Measurements from ENCODE around the gene B3GLCT. TPM values are rescaled to one million over a fixed set of nuclear protein-coding genes. Genes with fewer than 3 reads are reported as not detected.
A peak's percentile ranks its signal among the peaks of the same experiment; 100 is the strongest.
"Not testable (repeated sequence)": the region's sequence is repeated elsewhere in the genome, so short reads cannot be mapped to it uniquely, and the experiment has no call there.

Gene B3GLCT
- total and polyA plus RNA-seq, 3 experiments from 2014 or later = 5.2 to 10.4 (median 5.6) TPM

DNA sequence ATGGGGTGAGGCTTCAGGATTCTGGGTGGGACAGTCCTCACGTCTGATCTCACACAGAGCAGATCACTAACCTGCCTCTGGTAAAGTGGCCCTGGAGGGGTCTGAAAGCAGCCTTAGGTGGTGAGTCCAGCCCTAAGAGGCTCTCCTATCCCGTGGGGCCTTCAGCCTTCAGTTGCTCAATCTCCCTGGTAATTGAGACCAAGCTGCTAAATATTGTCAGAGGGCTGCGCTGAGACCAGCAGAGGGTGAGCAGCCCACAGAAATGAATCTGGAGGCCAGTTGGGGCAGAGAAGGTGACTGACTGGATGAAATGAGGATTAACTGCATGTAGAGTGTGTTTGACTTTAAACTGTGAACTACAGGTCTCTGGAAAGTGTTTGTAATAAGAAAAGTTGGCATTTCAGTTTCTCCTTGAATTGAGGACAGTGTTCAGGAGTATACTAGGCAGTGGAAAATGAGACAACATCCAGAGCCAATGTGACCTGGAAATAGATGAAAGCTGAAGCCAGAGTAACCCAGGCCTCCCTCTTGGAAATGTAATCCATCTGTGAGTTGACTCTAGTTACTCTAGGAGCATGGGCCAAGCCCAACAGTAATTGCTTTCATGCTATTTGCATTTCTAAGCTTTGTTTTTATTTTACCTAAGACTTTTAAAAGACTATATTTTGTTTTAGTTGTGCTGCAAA is 23.8 kb upstream of the B3GLCT start:
- peaks cover 0 to 5% (median 4%) of the 10 kb centered on the region in 3 donors for H3K4me1 Mint-ChIP-seq
- peak overlapping the region in 1 of 8 donors; percentile 17 for H3K27ac Mint-ChIP-seq
- Histone ChIP-seq H3K36me3 (ENCODE audit: insufficient read depth, low read length) (no peaks in the 10 kb centered on the region), H3K27me3 (ENCODE audit: insufficient read depth, low read length, poor library complexity, severe bottlenecking) (peaks cover 4% of the 10 kb centered on the region), H3K27ac (ENCODE audit: low read depth, low read length) (no peak overlapping the region), H3K4me1 (ENCODE audit: insufficient read depth, low read length) (no peaks in the 10 kb centered on the region), H3K9me3 (ENCODE audit: low read length) (no peaks in the 10 kb centered on the region), H3K4me3 (ENCODE audit: low read length) (no peak overlapping the region)
- POLR2A ChIA-PET = no interaction called here
- H3K27me3 Mint-ChIP-seq = peaks cover 3 to 28% of the 10 kb centered on the region in 2 donors
- H3K36me3 Mint-ChIP-seq = peaks cover 0 to 6% (median 4%) of the 10 kb centered on the region in 3 donors
- peaks cover 0 to 3% (median 0%) of the 10 kb centered on the region in 5 donors for H3K9me3 Mint-ChIP-seq
- CTCF ChIA-PET = interaction anchor here (1.6 kb wide), 1 partner anchor 14 kb away, joined by 4 read pairs; no protein-coding TSS in a partner anchor
- H3K4me3 Mint-ChIP-seq = no peak overlapping the region
- DNase-seq = no peak

DNA sequence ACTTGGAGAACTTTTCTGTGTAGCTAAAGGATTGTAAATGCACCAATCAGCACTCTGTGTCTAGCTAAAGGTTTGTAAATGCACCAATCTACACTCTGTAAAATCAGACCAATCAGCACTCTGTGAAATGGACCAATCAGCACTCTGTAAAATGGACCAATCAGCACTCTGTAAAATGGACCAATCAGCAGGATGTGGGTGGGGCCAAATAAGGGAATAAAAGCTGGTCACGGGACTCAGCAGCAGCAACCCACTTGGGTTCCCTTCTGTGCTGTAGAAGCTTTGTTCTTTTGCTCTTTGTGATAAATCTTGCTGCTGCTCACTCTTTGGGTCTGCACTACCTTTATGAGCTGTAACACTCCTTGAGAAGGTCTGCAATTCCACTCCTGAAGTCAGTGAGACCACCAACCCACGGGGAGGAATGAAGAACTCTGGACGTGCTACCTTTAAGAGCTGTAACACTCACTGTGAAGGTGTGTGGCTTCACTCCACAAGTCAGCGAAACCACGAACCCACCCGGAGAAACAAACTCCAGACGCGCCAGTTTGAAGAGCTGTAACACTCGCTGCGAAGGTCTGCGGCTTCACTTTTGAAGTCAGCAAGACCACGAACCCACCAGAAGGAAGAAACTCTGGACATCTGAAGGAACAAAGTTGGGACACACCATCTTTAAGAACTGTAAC is 21.8 kb upstream of the B3GLCT start:
- POLR2A ChIA-PET; H3K4me3 ChIP-seq (ENCODE audit: low read length); H3K36me3 Mint-ChIP-seq; H3K9me3 ChIP-seq (ENCODE audit: low read length); H3K36me3 ChIP-seq (ENCODE audit: insufficient read depth, low read length); H3K27me3 ChIP-seq (ENCODE audit: insufficient read depth, low read length, poor library complexity, severe bottlenecking); H3K9me3 Mint-ChIP-seq; H3K27ac ChIP-seq (ENCODE audit: low read depth, low read length); H3K4me1 Mint-ChIP-seq; H3K4me1 ChIP-seq (ENCODE audit: insufficient read depth, low read length): not testable (repeated sequence)
- Mint-ChIP-seq H3K4me3 (peak overlapping the region in 4 of 7 donors; percentile 46 to 72 (median 64)), H3K27me3 (peaks cover 7 to 18% of the 10 kb centered on the region in 2 donors), H3K27ac (peak overlapping the region in 4 of 8 donors; percentile 29 to 79 (median 40))
- DNase-seq = peak in 2 of 5 donors; percentile 15 to 42
- CTCF ChIA-PET = interaction anchor here (0.9 kb wide), 1 partner anchor 27 kb away, joined by 3 read pairs; no protein-coding TSS in a partner anchor

GRCh38 chr13:31179241-31179640 is 20.5 kb upstream of the B3GLCT start:
- Histone ChIP-seq H3K9me3 (ENCODE audit: low read length) (no peaks in the 10 kb centered on the region), H3K4me1 (ENCODE audit: insufficient read depth, low read length) (no peaks in the 10 kb centered on the region), H3K36me3 (ENCODE audit: insufficient read depth, low read length) (no peaks in the 10 kb centered on the region), H3K4me3 (ENCODE audit: low read length) (no peak overlapping the region), H3K27me3 (ENCODE audit: insufficient read depth, low read length, poor library complexity, severe bottlenecking) (no peaks in the 10 kb centered on the region), H3K27ac (ENCODE audit: low read depth, low read length) (no peak overlapping the region)
- Mint-ChIP-seq H3K4me3 (no peak overlapping the region), H3K36me3 (peaks cover 0 to 4% (median 0%) of the 10 kb centered on the region in 3 donors), H3K4me1 (peaks cover 0 to 5% (median 4%) of the 10 kb centered on the region in 3 donors), H3K9me3 (peaks cover 0 to 3% (median 0%) of the 10 kb centered on the region in 5 donors), H3K27ac (peak overlapping the region in 2 of 8 donors; percentile 1 to 61), H3K27me3 (peaks cover 4 to 5% of the 10 kb centered on the region in 2 donors)
- DNase-seq = no peak
- ChIA-PET CTCF (interaction anchor here (0.7 kb wide), 1 partner anchor 11 kb away, joined by 3 read pairs; no protein-coding TSS in a partner anchor), POLR2A (no interaction called here)

DNA sequence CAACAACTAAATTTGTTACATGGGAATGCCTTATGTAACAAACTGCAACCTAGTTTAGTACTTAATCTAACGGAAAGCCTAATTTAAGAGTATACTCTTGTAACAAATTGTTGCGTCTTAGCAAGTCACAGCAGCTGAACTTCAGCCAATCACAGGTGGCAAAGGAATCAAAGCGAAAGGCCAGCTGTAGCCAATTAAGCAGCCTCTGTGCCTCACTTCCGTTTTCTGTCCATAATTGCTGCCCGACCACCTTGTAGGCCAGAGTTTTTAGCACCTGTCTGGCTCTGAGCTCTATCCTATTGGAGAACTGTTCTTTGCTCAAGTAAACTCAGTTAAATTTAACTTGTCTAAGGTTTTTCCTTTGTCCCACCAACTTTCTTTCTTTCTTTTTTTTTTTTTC is 20.0 kb upstream of the B3GLCT start:
- Histone ChIP-seq H3K27me3 (ENCODE audit: insufficient read depth, low read length, poor library complexity, severe bottlenecking) (no peaks in the 10 kb centered on the region), H3K36me3 (ENCODE audit: insufficient read depth, low read length) (no peaks in the 10 kb centered on the region), H3K27ac (ENCODE audit: low read depth, low read length) (no peak overlapping the region), H3K4me3 (ENCODE audit: low read length) (no peak overlapping the region), H3K4me1 (ENCODE audit: insufficient read depth, low read length) (no peaks in the 10 kb centered on the region), H3K9me3 (ENCODE audit: low read length) (no peaks in the 10 kb centered on the region)
- Mint-ChIP-seq H3K27me3 (peaks cover 4% of the 10 kb centered on the region in 2 donors), H3K4me1 (peaks cover 0 to 5% (median 4%) of the 10 kb centered on the region in 3 donors), H3K36me3 (peaks cover 0 to 4% (median 0%) of the 10 kb centered on the region in 3 donors), H3K4me3 (no peak overlapping the region), H3K27ac (no peak overlapping the region), H3K9me3 (peaks cover 0 to 3% (median 0%) of the 10 kb centered on the region in 5 donors)
- CTCF ChIA-PET = interaction anchor here (0.7 kb wide), 1 partner anchor 10 kb away, joined by 3 read pairs; no protein-coding TSS in a partner anchor
- no peak for DNase-seq
- POLR2A ChIA-PET = no interaction called here

DNA sequence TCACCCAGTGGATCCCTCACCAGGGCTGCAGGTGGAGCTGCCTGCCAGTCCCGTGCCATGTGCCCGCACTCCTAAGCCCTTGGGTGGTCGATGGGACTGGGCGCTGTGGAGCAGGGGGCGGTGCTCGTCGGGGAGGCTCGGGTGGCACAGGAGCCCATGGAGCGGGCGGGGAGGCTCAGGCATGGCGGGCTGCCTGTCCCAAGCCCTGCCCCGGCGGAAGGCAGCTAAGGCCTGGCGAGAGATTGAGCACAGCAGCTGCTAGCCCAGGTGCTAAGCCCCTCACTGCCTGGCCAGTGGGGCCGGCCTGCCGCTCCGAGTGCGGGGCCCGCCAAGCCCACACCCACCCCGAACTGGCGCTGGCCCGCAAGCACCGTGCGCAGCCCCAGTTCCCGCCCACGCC is 16.8 kb upstream of the B3GLCT start:
- CTCF ChIA-PET = interaction anchor here (1.0 kb wide), 1 partner anchor 17 kb away, joined by 3 read pairs; the partner anchor contains the start of gene B3GLCT
- peaks cover 0 to 2% (median 0%) of the 10 kb centered on the region in 5 donors for H3K9me3 Mint-ChIP-seq
- no peaks in the 10 kb centered on the region for H3K9me3 ChIP-seq (ENCODE audit: low read length)

DNA sequence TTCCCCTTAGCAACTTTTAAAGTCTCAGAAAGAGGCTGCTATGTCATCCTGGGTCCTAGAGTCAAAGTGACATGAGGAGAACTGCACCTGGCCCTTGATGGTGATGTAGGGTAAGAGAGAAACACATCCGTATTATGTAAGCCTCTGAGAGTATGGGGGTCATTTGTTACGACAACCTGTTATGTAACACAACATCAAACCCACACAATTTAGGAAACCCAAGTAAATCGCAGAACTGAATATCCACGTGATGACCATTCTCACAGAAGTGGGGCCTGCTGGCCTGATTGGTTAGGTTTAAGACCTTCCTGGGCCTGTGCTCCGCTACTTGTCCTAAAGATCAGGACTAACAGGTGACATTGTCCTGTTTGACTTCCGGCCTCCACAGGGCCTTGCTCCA is 15.3 kb upstream of the B3GLCT start:
- no peaks in the 10 kb centered on the region for H3K9me3 ChIP-seq (ENCODE audit: low read length)
- H3K27me3 ChIP-seq (ENCODE audit: insufficient read depth, low read length, poor library complexity, severe bottlenecking) = no peaks in the 10 kb centered on the region
- H3K36me3 ChIP-seq (ENCODE audit: insufficient read depth, low read length) = no peaks in the 10 kb centered on the region
- Mint-ChIP-seq H3K9me3 (peaks cover 0 to 2% (median 0%) of the 10 kb centered on the region in 5 donors), H3K4me3 (no peak overlapping the region), H3K27ac (peak overlapping the region in 1 of 8 donors; percentile 55), H3K36me3 (no peaks in the 10 kb centered on the region), H3K27me3 (peaks cover 12 to 14% of the 10 kb centered on the region in 2 donors), H3K4me1 (no peaks in the 10 kb centered on the region)
- DNase-seq = no peak
- no peak overlapping the region for H3K4me3 ChIP-seq (ENCODE audit: low read length)
- ChIA-PET POLR2A (no interaction called here), CTCF (no interaction called here)
- no peaks in the 10 kb centered on the region for H3K4me1 ChIP-seq (ENCODE audit: insufficient read depth, low read length)
- H3K27ac ChIP-seq (ENCODE audit: low read depth, low read length) = no peak overlapping the region

More for the DNA sequence above, 16.8 kb upstream of the B3GLCT start:
- Histone ChIP-seq H3K4me1 (ENCODE audit: insufficient read depth, low read length) (no peaks in the 10 kb centered on the region), H3K4me3 (ENCODE audit: low read length) (no peak overlapping the region), H3K27me3 (ENCODE audit: insufficient read depth, low read length, poor library complexity, severe bottlenecking) (no peaks in the 10 kb centered on the region), H3K36me3 (ENCODE audit: insufficient read depth, low read length) (no peaks in the 10 kb centered on the region), H3K27ac (ENCODE audit: low read depth, low read length) (no peak overlapping the region)
- peaks cover 12 to 13% of the 10 kb centered on the region in 2 donors for H3K27me3 Mint-ChIP-seq
- H3K4me3 Mint-ChIP-seq = no peak overlapping the region
- H3K4me1 Mint-ChIP-seq = peaks cover 0 to 4% (median 3%) of the 10 kb centered on the region in 3 donors
- peaks cover 0 to 2% (median 0%) of the 10 kb centered on the region in 3 donors for H3K36me3 Mint-ChIP-seq
- DNase-seq = no peak
- no peak overlapping the region for H3K27ac Mint-ChIP-seq
- POLR2A ChIA-PET = no interaction called here

DNA sequence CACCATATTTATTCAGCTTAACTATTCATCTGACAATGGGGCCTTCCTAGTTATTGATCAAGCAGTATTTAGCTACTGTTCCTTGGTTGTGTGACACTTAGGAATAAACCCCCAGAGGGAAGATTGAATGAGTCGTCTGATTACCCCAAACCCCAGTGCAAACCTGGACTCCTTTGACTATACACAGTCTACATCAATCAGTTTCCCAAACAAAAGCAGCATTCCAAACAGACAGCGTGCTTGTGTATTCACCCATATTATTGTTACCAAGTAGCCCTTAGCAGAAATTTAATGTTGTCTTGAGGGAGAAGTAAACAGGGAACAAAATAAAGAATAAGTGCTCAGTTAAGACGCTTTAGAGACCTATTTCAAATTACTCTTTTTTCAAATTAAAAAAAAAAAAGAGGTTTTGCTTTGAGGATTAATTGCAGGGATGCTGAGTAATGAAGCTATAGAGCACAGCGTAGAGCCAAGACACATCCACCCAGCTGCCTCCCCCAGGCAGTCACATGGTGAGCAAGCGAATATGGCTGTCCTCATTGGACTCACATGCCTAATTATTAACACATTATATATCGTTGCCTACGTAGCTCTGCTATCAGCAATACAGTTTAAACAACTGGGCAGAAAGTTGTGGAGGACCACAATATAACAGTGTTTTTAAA is 14.7 kb upstream of the B3GLCT start:
- Mint-ChIP-seq H3K27me3 (peaks cover 12 to 14% of the 10 kb centered on the region in 2 donors), H3K4me3 (no peak overlapping the region), H3K36me3 (no peaks in the 10 kb centered on the region), H3K4me1 (no peaks in the 10 kb centered on the region), H3K27ac (no peak overlapping the region), H3K9me3 (peaks cover 0 to 2% (median 0%) of the 10 kb centered on the region in 5 donors)
- CTCF ChIA-PET = no interaction called here
- no peak for DNase-seq
- Histone ChIP-seq H3K4me1 (ENCODE audit: insufficient read depth, low read length) (no peaks in the 10 kb centered on the region), H3K4me3 (ENCODE audit: low read length) (no peak overlapping the region), H3K27ac (ENCODE audit: low read depth, low read length) (no peak overlapping the region), H3K9me3 (ENCODE audit: low read length) (no peaks in the 10 kb centered on the region), H3K27me3 (ENCODE audit: insufficient read depth, low read length, poor library complexity, severe bottlenecking) (no peaks in the 10 kb centered on the region), H3K36me3 (ENCODE audit: insufficient read depth, low read length) (no peaks in the 10 kb centered on the region)
- POLR2A ChIA-PET = no interaction called here
